Stimulated activated effector memory CD8-positive, alpha-beta T cell treated with anti-CD3 and anti-CD28 coated beads, Interleukin-12 subunit alpha, Interleukin-12 subunit beta, amount 100 ng/mL, for 72 hours (primary cell): Measurements from ENCODE around the gene NKAIN2.

Experiments used
- ATAC-seq: fragments of 150-1000 bp; cut with Tn5 transposase; 2 replicates; pipeline ENCODE4 v1.10.0; 2021
- DNase-seq, 2 donors: peaks; one replicate each; pipeline ENCODE4 v3.0.0; 2021 to 2022; ENCODE audit warnings: low spot score in 2 of 2
- H3K27ac Mint-ChIP-seq: one replicate; pipeline ENCODE4 v1.8.0; 2022; ENCODE audit warnings: mild to moderate bottlenecking, mixed read lengths
- H3K36me3 Mint-ChIP-seq: one replicate; pipeline ENCODE4 v1.8.0; 2022; ENCODE audit warnings: mild to moderate bottlenecking, mixed read lengths
- H3K4me1 Mint-ChIP-seq: one replicate; pipeline ENCODE4 v1.8.0; 2022; ENCODE audit warnings: mixed read lengths
- H3K4me3 Mint-ChIP-seq: one replicate; pipeline ENCODE4 v1.8.0; 2022; ENCODE audit warnings: mild to moderate bottlenecking, mixed read lengths
- H3K9me3 Mint-ChIP-seq: one replicate; pipeline ENCODE4 v1.8.0; 2022; ENCODE audit warnings: mixed read lengths

NKAIN2 gene

GRCh38 chr6:124661097-124661661, 857.5 kb downstream of the NKAIN2 start:
- DNase-seq (no peak), ATAC-seq (no peak)
- H3K4me3 Mint-ChIP-seq = no peak overlapping the region
- H3K4me1 Mint-ChIP-seq = no peaks in the 10 kb centered on the region
- H3K36me3 Mint-ChIP-seq = no peaks in the 10 kb centered on the region
- H3K9me3 Mint-ChIP-seq = no peaks in the 10 kb centered on the region
- H3K27ac Mint-ChIP-seq = no peak overlapping the region

- no peaks in the 10 kb centered on the region for H3K36me3 Mint-ChIP-seq
- DNase-seq (no peak), ATAC-seq (no peak)
- H3K27ac Mint-ChIP-seq = no peak overlapping the region
- H3K4me3 Mint-ChIP-seq = no peak overlapping the region
- no peaks in the 10 kb centered on the region for H3K4me1 Mint-ChIP-seq
- H3K9me3 Mint-ChIP-seq = peaks cover 12% of the 10 kb centered on the region
Observed at GRCh38 chr6:124668028-124668427, 864.4 kb downstream of the NKAIN2 start.

DNA sequence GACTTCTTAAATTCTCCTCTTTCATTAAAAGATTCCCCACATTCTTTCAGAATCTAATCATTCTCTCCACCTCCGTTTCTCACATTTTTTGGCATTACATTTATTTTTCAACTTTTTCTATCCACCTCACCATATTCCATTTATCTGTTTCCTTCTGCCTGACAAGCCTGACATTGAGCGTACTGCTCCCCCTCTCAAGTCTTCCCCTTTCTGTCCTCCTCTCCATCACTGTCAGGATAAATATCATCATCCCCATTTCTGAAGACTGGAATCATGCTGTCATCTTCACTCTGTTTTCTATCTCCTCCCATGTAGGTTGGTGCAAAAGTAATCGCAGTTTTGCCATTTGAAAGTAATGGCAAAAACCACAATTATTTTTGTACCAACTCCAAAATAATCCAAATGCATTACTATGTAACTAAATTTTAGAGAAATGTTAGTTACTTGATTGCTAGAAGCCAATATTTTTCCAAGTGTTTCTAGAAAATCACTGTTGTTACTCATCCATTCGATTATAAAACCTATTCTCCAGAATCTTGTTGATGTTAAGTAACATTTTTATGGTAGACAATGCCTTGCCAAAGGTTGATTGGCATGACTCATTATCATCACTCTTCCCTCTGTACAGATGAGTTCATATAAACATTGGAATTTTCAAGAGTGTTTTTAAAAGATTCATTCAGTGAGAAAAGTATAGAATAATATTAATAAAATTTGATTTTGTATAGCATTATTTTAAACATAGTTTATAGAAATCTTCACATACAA, 866.2 kb downstream of the NKAIN2 start:
- no peaks in the 10 kb centered on the region for H3K4me1 Mint-ChIP-seq
- ATAC-seq (no peak), DNase-seq (no peak)
- H3K36me3 Mint-ChIP-seq = no peaks in the 10 kb centered on the region
- peaks cover 12% of the 10 kb centered on the region for H3K9me3 Mint-ChIP-seq
- H3K4me3 Mint-ChIP-seq = no peak overlapping the region
- no peak overlapping the region for H3K27ac Mint-ChIP-seq

GRCh38 chr6:124670801-124671200, 867.1 kb downstream of the NKAIN2 start:
- H3K36me3 Mint-ChIP-seq = no peaks in the 10 kb centered on the region
- no peaks in the 10 kb centered on the region for H3K4me1 Mint-ChIP-seq
- no peak overlapping the region for H3K4me3 Mint-ChIP-seq
- H3K27ac Mint-ChIP-seq = no peak overlapping the region
- ATAC-seq (no peak), DNase-seq (no peak)
- peaks cover 15% of the 10 kb centered on the region for H3K9me3 Mint-ChIP-seq

DNA sequence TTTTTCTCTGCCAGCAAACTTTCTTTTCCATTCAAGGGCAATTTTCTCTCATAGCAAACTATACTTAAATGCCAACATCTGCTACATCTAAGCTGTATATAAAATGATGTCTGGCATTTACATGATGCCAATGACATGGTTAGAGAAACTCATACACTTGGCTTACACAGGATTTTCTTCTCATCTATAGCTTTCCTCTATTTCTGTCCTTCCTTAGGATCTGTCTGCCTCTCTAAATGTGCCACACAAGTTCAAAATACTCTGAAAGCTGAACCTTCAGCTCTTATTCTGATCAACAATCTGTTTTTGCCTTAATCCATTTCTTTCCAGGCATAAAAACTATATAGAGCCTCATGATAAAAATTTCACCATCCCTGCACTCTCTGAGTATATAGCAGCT, 867.7 kb downstream of the NKAIN2 start:
- Mint-ChIP-seq H3K36me3 (no peaks in the 10 kb centered on the region), H3K4me1 (no peaks in the 10 kb centered on the region), H3K27ac (no peak overlapping the region), H3K9me3 (peaks cover 20% of the 10 kb centered on the region), H3K4me3 (no peak overlapping the region)
- ATAC-seq = no peak
- no peak for DNase-seq

DNA sequence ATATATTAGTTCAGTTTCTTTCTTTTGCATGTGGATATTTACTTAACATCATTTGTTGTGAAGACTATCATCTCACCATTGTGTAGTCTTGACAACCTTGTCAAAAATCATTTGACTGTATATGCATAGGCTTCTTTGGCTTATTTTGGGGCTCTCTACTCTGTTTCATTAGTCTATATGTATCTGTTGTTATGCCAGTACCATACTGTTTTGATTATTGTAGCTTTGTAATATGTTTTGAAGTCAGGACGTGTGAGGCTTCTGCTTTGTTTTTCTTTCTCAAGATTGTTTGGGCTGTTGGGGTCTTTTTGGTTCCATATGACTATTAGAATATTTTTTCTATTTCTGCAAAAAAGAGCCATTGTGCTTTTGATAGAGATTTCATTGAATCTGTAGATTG, 870.4 kb downstream of the NKAIN2 start:
- H3K4me3 Mint-ChIP-seq = no peak overlapping the region
- H3K9me3 Mint-ChIP-seq = peaks cover 27% of the 10 kb centered on the region
- no peaks in the 10 kb centered on the region for H3K36me3 Mint-ChIP-seq
- no peak for ATAC-seq
- no peaks in the 10 kb centered on the region for H3K4me1 Mint-ChIP-seq
- H3K27ac Mint-ChIP-seq = no peak overlapping the region
- no peak for DNase-seq

- ATAC-seq = no peak
- H3K9me3 Mint-ChIP-seq = peaks cover 23% of the 10 kb centered on the region
- H3K27ac Mint-ChIP-seq = no peak overlapping the region
- H3K36me3 Mint-ChIP-seq = no peaks in the 10 kb centered on the region
- no peak for DNase-seq
- H3K4me1 Mint-ChIP-seq = no peaks in the 10 kb centered on the region
- no peak overlapping the region for H3K4me3 Mint-ChIP-seq
Observed at GRCh38 chr6:124676033-124676432, 872.4 kb downstream of the NKAIN2 start.

GRCh38 chr6:124677874-124678273, 874.2 kb downstream of the NKAIN2 start:
- H3K36me3 Mint-ChIP-seq = no peaks in the 10 kb centered on the region
- no peak for ATAC-seq
- DNase-seq = no peak
- no peaks in the 10 kb centered on the region for H3K4me1 Mint-ChIP-seq
- peaks cover 25% of the 10 kb centered on the region for H3K9me3 Mint-ChIP-seq
- H3K4me3 Mint-ChIP-seq = no peak overlapping the region
- H3K27ac Mint-ChIP-seq = no peak overlapping the region

DNA sequence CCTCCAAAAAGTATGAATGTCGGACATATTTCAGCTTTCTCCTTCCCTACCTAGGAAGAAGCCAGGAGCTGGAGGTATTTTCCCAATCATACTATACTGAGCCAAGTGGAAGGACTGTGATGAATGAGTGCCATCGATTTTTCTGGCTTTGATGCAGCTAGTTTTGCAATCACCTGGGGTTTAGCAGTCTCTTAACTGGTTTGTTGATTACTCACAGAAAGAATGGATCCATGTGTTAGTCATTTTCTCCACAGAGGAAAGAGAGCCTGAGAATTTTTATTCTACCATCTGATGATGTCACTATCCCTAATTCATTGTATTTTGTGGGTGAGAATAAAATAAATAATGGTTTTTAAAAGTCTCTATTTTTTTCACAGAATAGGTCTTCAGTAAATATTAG, 875.7 kb downstream of the NKAIN2 start:
- H3K27ac Mint-ChIP-seq = no peak overlapping the region
- no peak for DNase-seq
- H3K9me3 Mint-ChIP-seq = peaks cover 23% of the 10 kb centered on the region
- H3K4me3 Mint-ChIP-seq = no peak overlapping the region
- no peak for ATAC-seq
- H3K36me3 Mint-ChIP-seq = no peaks in the 10 kb centered on the region
- no peaks in the 10 kb centered on the region for H3K4me1 Mint-ChIP-seq

DNA sequence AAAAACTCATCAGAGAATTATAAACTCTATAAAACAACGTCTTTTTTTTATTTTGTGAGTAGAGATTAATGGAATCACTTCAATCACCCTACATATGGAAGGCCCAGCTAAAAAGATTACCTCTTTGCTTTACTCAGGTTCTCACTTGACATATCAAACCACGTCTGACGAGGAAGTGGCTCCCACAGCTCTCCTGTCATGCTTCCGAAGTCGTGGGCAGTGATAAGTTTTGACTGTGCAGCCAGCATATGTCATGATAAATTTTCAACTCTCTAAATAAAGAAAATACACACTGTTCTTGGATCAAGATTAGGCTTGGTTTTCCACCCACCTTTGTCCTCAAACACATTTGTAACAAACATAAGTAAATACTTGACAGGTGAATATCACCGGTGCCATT, 879.1 kb downstream of the NKAIN2 start:
- no peaks in the 10 kb centered on the region for H3K36me3 Mint-ChIP-seq

DNA sequence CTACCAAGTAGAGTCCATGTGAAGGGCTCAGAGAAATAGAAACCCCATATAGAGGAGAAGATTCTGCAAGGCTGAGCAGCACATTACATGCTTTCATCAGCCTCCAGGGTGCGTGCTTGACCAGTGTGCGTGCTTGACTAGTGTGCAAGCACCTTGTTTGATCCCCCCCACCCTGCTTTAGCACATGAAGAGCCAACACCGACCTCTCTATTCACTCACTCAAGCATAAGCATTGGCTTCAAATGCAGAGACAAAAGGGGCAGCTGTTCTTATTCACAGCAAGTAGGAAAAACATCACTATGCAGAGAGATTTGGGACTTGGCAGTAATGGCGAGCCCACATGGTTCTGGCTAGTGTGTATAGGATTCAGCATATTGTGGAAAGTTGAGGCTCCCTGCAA, 879.8 kb downstream of the NKAIN2 start:
- no peak for DNase-seq
- Mint-ChIP-seq H3K4me1 (no peaks in the 10 kb centered on the region), H3K27ac (no peak overlapping the region), H3K4me3 (no peak overlapping the region), H3K9me3 (peaks cover 8% of the 10 kb centered on the region), H3K36me3 (no peaks in the 10 kb centered on the region)
- no peak for ATAC-seq

More for the DNA sequence above, 879.1 kb downstream of the NKAIN2 start:
- no peak overlapping the region for H3K27ac Mint-ChIP-seq
- peaks cover 12% of the 10 kb centered on the region for H3K9me3 Mint-ChIP-seq
- DNase-seq = no peak
- ATAC-seq = no peak
- no peak overlapping the region for H3K4me3 Mint-ChIP-seq
- H3K4me1 Mint-ChIP-seq = no peaks in the 10 kb centered on the region

- no peak for DNase-seq
- Mint-ChIP-seq H3K4me3 (no peak overlapping the region), H3K27ac (no peak overlapping the region), H3K36me3 (no peaks in the 10 kb centered on the region), H3K4me1 (no peaks in the 10 kb centered on the region), H3K9me3 (peaks cover 5% of the 10 kb centered on the region)
- no peak for ATAC-seq
Observed at GRCh38 chr6:124684621-124685020, 881.0 kb downstream of the NKAIN2 start.

DNA sequence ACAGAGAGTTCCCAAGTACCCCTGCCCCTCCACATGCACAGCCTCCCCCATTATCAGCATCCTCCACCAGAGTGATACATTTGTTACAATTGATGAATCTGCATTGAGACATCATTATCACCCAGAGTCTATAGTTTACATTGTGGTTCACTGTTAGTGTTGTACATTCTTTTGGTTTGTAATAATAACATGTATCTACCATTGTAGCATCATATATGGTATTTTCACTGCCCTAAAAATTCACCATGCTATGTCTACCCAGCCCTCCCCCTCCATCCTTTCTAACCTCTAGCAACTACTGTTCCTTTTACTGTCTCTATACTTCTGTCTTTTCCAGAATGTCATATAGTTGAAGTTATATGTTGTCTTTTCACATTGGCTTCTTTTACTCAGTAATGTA, 884.7 kb downstream of the NKAIN2 start:
- Mint-ChIP-seq H3K36me3 (no peaks in the 10 kb centered on the region), H3K9me3 (peaks cover 4% of the 10 kb centered on the region), H3K27ac (no peak overlapping the region), H3K4me3 (no peak overlapping the region), H3K4me1 (no peaks in the 10 kb centered on the region)
- no peak for ATAC-seq
- no peak for DNase-seq

DNA sequence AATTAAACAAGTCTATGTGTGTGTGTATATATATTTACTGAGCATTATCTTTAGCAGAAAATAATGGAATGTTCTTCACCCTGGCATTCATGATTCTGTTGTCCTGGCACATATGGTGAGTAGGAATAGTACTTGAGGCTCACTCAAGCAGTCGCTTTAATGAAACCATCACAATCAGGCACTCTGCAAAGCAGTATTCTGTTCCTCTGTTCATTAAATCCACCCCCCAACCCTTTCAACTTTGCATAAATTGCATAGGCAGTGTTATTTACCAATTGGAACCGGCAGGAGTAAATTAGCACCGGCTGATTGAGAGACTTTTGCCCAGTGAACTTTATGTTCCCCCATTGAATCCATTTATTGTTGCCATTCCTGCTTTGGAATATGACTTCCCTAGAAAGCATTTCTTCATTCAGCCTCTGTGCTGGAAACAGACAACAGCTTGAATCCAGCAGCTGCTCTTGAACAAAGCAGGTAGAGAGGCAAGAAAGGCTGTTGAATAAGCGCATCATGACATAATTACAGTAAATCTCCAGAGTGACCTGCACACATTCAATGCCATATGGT, 890.6 kb downstream of the NKAIN2 start:
- Mint-ChIP-seq H3K4me1 (no peaks in the 10 kb centered on the region), H3K36me3 (no peaks in the 10 kb centered on the region), H3K27ac (no peak overlapping the region), H3K4me3 (no peak overlapping the region), H3K9me3 (peaks cover 5% of the 10 kb centered on the region)
- DNase-seq = no peak
- no peak for ATAC-seq

DNA sequence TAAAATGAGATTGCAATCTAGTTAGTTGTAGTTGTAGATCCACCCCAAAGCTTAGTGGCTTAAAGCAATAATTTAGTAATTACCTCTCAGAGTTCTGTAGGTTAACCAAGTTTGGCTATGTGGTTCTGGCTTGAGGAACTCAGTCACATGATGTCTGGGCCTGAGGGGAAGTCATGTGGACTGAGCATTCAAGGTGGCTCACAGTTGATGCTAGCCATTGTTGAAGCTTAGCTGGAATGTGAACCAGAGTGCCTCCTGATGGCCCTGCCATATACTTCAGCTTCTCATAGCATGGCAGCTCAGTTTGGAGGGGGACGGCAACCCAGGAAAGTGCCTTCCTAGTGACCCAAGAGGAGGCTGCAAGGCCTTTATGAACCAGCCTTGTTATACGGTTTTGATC, 895.4 kb downstream of the NKAIN2 start:
- Mint-ChIP-seq H3K4me3 (no peak overlapping the region), H3K27ac (no peak overlapping the region), H3K9me3 (peaks cover 6% of the 10 kb centered on the region), H3K4me1 (no peaks in the 10 kb centered on the region), H3K36me3 (no peaks in the 10 kb centered on the region)
- DNase-seq (no peak), ATAC-seq (no peak)

DNA sequence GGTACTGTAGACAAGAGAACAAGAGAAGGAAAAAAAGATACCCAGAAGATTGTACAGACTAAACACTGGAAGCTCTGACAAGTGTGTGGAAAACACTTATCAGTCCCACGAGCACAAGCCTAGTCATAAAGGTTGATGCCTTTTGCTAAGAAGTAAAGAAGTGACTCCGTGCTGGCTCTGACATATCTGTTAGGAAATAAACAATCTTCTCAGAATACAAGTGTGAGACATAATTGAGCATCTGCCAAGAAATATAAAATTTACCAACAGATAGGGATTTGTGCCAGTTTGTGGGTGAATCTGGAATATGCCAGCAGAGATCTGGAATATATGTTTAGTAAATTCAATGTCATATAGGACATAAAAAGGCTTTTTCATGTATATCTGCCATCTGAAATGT, 899.9 kb downstream of the NKAIN2 start:
- no peak for DNase-seq
- H3K27ac Mint-ChIP-seq = no peak overlapping the region
- peaks cover 12% of the 10 kb centered on the region for H3K9me3 Mint-ChIP-seq
- H3K4me1 Mint-ChIP-seq = no peaks in the 10 kb centered on the region
- ATAC-seq = no peak
- H3K36me3 Mint-ChIP-seq = no peaks in the 10 kb centered on the region
- H3K4me3 Mint-ChIP-seq = no peak overlapping the region
